Activated CD8-positive, alpha-beta T cell treated with anti-CD3 and anti-CD28 coated beads, Interleukin-2, amount 10 ng/mL, durations not matched to agents 7 days and 5 days (primary cell): ENCODE results near the gene EFNA4. TPM values are rescaled to one million over a fixed set of nuclear protein-coding genes. Genes with fewer than 3 reads are reported as not detected.

Experiments
- ATAC-seq: fragments of 150-1000 bp; cut with Tn5 transposase; one replicate; pipeline ENCODE4 v1.10.0; 2021; ENCODE audit warnings: moderate library complexity
- CTCF ChIA-PET: fragments of 350-600 bp; sonication (Branson Sonifier 250); formaldehyde crosslinking; loops from one replicate; lab custom pipeline; 2021; ENCODE audit warnings: antibody characterized with exemption; lab: Charles Lee
- POLR2A ChIA-PET: fragments of 350-600 bp; sonication (Branson Sonifier 250); formaldehyde crosslinking; loops from one replicate; lab custom pipeline; 2021; ENCODE audit warnings: antibody characterized with exemption; lab: Charles Lee
- DNase-seq: peaks from one replicate; pipeline ENCODE4 v3.0.0-alpha.2; 2020
- H3K27ac Mint-ChIP-seq: one replicate; pipeline ENCODE4 v1.8.0; 2021; ENCODE audit warnings: mild to moderate bottlenecking, mixed read lengths
- H3K27me3 Mint-ChIP-seq: one replicate; pipeline ENCODE4 v1.8.0; 2021; ENCODE audit warnings: low read depth, mixed read lengths
- H3K36me3 Mint-ChIP-seq: one replicate; pipeline ENCODE4 v1.8.0; 2021; ENCODE audit warnings: low read depth, mixed read lengths
- H3K4me1 Mint-ChIP-seq: one replicate; pipeline ENCODE4 v1.8.0; 2021; ENCODE audit warnings: low read depth, mixed read lengths
- H3K4me3 Mint-ChIP-seq: one replicate; pipeline ENCODE4 v1.8.0; 2021; ENCODE audit warnings: mild to moderate bottlenecking, mixed read lengths
- H3K9me3 Mint-ChIP-seq: one replicate; pipeline ENCODE4 v1.8.0; 2022; ENCODE audit warnings: mixed read lengths; ENCODE audit not compliant: insufficient read depth
- total RNA-seq, 2 experiments: library from RNA; stranded (reverse); gene quantifications; one replicate each; pipeline ENCODE4 v1.2.3, GENCODE V29; 2021

The EFNA4 gene
- total RNA-seq, 2 experiments from 2014 or later: 7.8 to 9.7 TPM

GRCh38 chr1:155083865-155084721, 20.6 kb downstream of the EFNA4 start:
- Mint-ChIP-seq H3K27me3 (peaks cover 37% of the 10 kb centered on the region), H3K27ac (peak overlapping the region; percentile 95), H3K4me3 (peak overlapping the region; percentile 91), H3K9me3 (no peaks in the 10 kb centered on the region), H3K36me3 (peaks cover 3% of the 10 kb centered on the region), H3K4me1 (peaks cover 49% of the 10 kb centered on the region)
- DNase-seq: peak; percentile 59
- peak; percentile 1 for ATAC-seq
- CTCF ChIA-PET: interaction anchor here (0.8 to 4.8 kb wide), 33 partner anchors 12 to 756 kb away, joined by 3 to 201 read pairs (median 6); partner anchors contain the start of genes ADAM15, CLK2, DCST1 and DCST2
- POLR2A ChIA-PET: interaction anchor here (1.0 to 1.3 kb wide), 3 partner anchors 12 to 148 kb away, joined by 3 to 4 read pairs (median 4); partner anchors contain the start of gene PMVK

GRCh38 chr1:155084722-155085503, 21.4 kb downstream of the EFNA4 start:
- H3K36me3 Mint-ChIP-seq: no peaks in the 10 kb centered on the region
- CTCF ChIA-PET: interaction anchor here (0.5 to 4.8 kb wide), 61 partner anchors 11 to 756 kb away, joined by 3 to 201 read pairs (median 4); partner anchors contain the start of genes ADAM15, CLK2, DCST1 and DCST2
- ATAC-seq: peak; percentile 86
- H3K27me3 Mint-ChIP-seq: peaks cover 28% of the 10 kb centered on the region
- H3K9me3 Mint-ChIP-seq: no peaks in the 10 kb centered on the region
- POLR2A ChIA-PET: interaction anchor here (0.9 to 1.3 kb wide), 6 partner anchors 13 to 148 kb away, joined by 3 to 4 read pairs (median 3); partner anchors contain the start of gene PMVK
- H3K27ac Mint-ChIP-seq: peak overlapping the region; percentile 95
- H3K4me3 Mint-ChIP-seq: peak overlapping the region; percentile 91
- peak; percentile 96 for DNase-seq
- H3K4me1 Mint-ChIP-seq: peaks cover 41% of the 10 kb centered on the region

- peaks cover 27% of the 10 kb centered on the region for H3K27me3 Mint-ChIP-seq
- CTCF ChIA-PET: interaction anchor here (0.7 to 4.8 kb wide), 47 partner anchors 10 to 627 kb away, joined by 3 to 201 read pairs (median 5); partner anchors contain the start of genes ADAM15, DCST1, DCST2 and DPM3
- POLR2A ChIA-PET: interaction anchor here (0.9 to 1.3 kb wide), 5 partner anchors 26 to 149 kb away, joined by 3 to 4 read pairs (median 3); partner anchors contain the start of gene PMVK
- ATAC-seq (peak; percentile 24), DNase-seq (peak; percentile 80)
- peak overlapping the region; percentile 91 for H3K4me3 Mint-ChIP-seq
- peaks cover 40% of the 10 kb centered on the region for H3K4me1 Mint-ChIP-seq
- no peaks in the 10 kb centered on the region for H3K36me3 Mint-ChIP-seq
- H3K27ac Mint-ChIP-seq: peak overlapping the region; percentile 95
- no peaks in the 10 kb centered on the region for H3K9me3 Mint-ChIP-seq
Measured at GRCh38 chr1:155085504-155086127, 22.1 kb downstream of the EFNA4 start.

- H3K36me3 Mint-ChIP-seq: no peaks in the 10 kb centered on the region
- peaks cover 38% of the 10 kb centered on the region for H3K4me1 Mint-ChIP-seq
- ChIA-PET CTCF (interaction anchor here (1.0 to 4.8 kb wide), 15 partner anchors 9 to 164 kb away, joined by 3 to 201 read pairs (median 15); partner anchors contain the start of genes ADAM15, EFNA4, KRTCAP2 and LENEP), POLR2A (no interaction called here)
- H3K4me3 Mint-ChIP-seq: peak overlapping the region; percentile 91
- ATAC-seq (peak; percentile 13), DNase-seq (peak; percentile 89)
- peaks cover 23% of the 10 kb centered on the region for H3K27me3 Mint-ChIP-seq
- no peaks in the 10 kb centered on the region for H3K9me3 Mint-ChIP-seq
- peak overlapping the region; percentile 78 for H3K27ac Mint-ChIP-seq
Measured at GRCh38 chr1:155086128-155086741, 22.7 kb downstream of the EFNA4 start.

GRCh38 chr1:155086856-155087535, 23.5 kb downstream of the EFNA4 start:
- POLR2A ChIA-PET: no interaction called here
- no peak overlapping the region for H3K4me3 Mint-ChIP-seq

GRCh38 chr1:155091071-155092051, 27.8 kb downstream of the EFNA4 start:
- peaks cover 16% of the 10 kb centered on the region for H3K27me3 Mint-ChIP-seq
- peaks cover 8% of the 10 kb centered on the region for H3K4me1 Mint-ChIP-seq
- ATAC-seq (peak; percentile 84), DNase-seq (peak; percentile 85)
- H3K27ac Mint-ChIP-seq: no peak overlapping the region
- H3K36me3 Mint-ChIP-seq: no peaks in the 10 kb centered on the region
- POLR2A ChIA-PET: interaction anchor here (0.6 to 1.9 kb wide), 2 partner anchors 28 to 76 kb away, joined by 3 to 4 read pairs; no protein-coding TSS in a partner anchor
- CTCF ChIA-PET: interaction anchor here (0.6 to 5.8 kb wide), 50 partner anchors 9 to 507 kb away, joined by 3 to 166 read pairs (median 4); partner anchors contain the start of genes ADAM15, DPM3, EFNA1 and EFNA3
- H3K9me3 Mint-ChIP-seq: no peaks in the 10 kb centered on the region
- no peak overlapping the region for H3K4me3 Mint-ChIP-seq

More at GRCh38 chr1:155086856-155087535, 23.5 kb downstream of the EFNA4 start:
- no peak overlapping the region for H3K27ac Mint-ChIP-seq
- H3K36me3 Mint-ChIP-seq: no peaks in the 10 kb centered on the region
- no peaks in the 10 kb centered on the region for H3K9me3 Mint-ChIP-seq
- ATAC-seq (no peak), DNase-seq (no peak)
- H3K4me1 Mint-ChIP-seq: peaks cover 38% of the 10 kb centered on the region
- CTCF ChIA-PET: interaction anchor here (1.1 to 4.8 kb wide), 9 partner anchors 9 to 164 kb away, joined by 3 to 201 read pairs (median 18); partner anchors contain the start of genes EFNA4, KRTCAP2, SLC50A1 and TRIM46
- peaks cover 18% of the 10 kb centered on the region for H3K27me3 Mint-ChIP-seq

- CTCF ChIA-PET: interaction anchor here (0.6 to 5.8 kb wide), 33 partner anchors 11 to 135 kb away, joined by 3 to 166 read pairs (median 7); partner anchors contain the start of genes ADAM15, EFNA1, EFNA3 and KRTCAP2
- H3K4me1 Mint-ChIP-seq: peaks cover 7% of the 10 kb centered on the region
Measured at GRCh38 chr1:155092131-155092530, 28.6 kb downstream of the EFNA4 start.

GRCh38 chr1:155092641-155093040, 29.1 kb downstream of the EFNA4 start:
- Mint-ChIP-seq H3K4me3 (no peak overlapping the region), H3K27me3 (peaks cover 16% of the 10 kb centered on the region), H3K36me3 (no peaks in the 10 kb centered on the region), H3K9me3 (no peaks in the 10 kb centered on the region), H3K4me1 (peaks cover 7% of the 10 kb centered on the region), H3K27ac (no peak overlapping the region)
- ChIA-PET CTCF (interaction anchor here (1.7 to 5.8 kb wide), 9 partner anchors 14 to 83 kb away, joined by 4 to 166 read pairs (median 10); partner anchors contain the start of genes EFNA3, KRTCAP2, SLC50A1 and TRIM46), POLR2A (interaction anchor here (1.9 kb wide), 1 partner anchor 74 kb away, joined by 4 read pairs; no protein-coding TSS in a partner anchor)
- DNase-seq (no peak), ATAC-seq (no peak)

More at GRCh38 chr1:155092131-155092530, 28.6 kb downstream of the EFNA4 start:
- Mint-ChIP-seq H3K27me3 (peaks cover 16% of the 10 kb centered on the region), H3K36me3 (no peaks in the 10 kb centered on the region), H3K4me3 (no peak overlapping the region), H3K9me3 (no peaks in the 10 kb centered on the region), H3K27ac (no peak overlapping the region)
- POLR2A ChIA-PET: interaction anchor here (0.6 to 1.9 kb wide), 2 partner anchors 29 to 75 kb away, joined by 3 to 4 read pairs; no protein-coding TSS in a partner anchor
- no peak for DNase-seq
- no peak for ATAC-seq
